HG03097 (cell line): ENCODE data around the gene C1orf94.
"Not testable (repeated sequence)": the region's sequence is repeated elsewhere in the genome, so short reads cannot be mapped to it uniquely, and the experiment has no call there.

Source experiments
- ATAC-seq: cut with Tn5 transposase; IDR thresholded peaks from one replicate; pipeline ENCODE4 v1.9.1; 2021; ENCODE audit not compliant: unreplicated experiment, low FRiP score

C1orf94 gene

GRCh38 chr1:34163792-34164731, 12.6 kb upstream of the C1orf94 start:
- ATAC-seq, result no peak

- no peak for ATAC-seq
Measured at GRCh38 chr1:34164771-34165391, 11.8 kb upstream of the C1orf94 start, which contains the start of gene CSMD2. CSMD2 (minus strand) TSS chr1:34165230; CDS start chr1:34165097, 133 bp downstream.

- no peak for ATAC-seq
Measured at GRCh38 chr1:34165422-34165921, 11.2 kb upstream of the C1orf94 start.

GRCh38 chr1:34166191-34166624, 10.5 kb upstream of the C1orf94 start:
- ATAC-seq, result no peak

GRCh38 chr1:34166625-34167361, 9.9 kb upstream of the C1orf94 start:
- ATAC-seq, result no peak

- ATAC-seq, result no peak
Measured at GRCh38 chr1:34167389-34167788, 9.3 kb upstream of the C1orf94 start.

- ATAC-seq, result no peak
Measured at GRCh38 chr1:34175744-34176143, 963 bp upstream of the C1orf94 start.

GRCh38 chr1:34178072-34178471, 1.4 kb downstream of the C1orf94 start:
- ATAC-seq, result no peak

- ATAC-seq, result not testable (repeated sequence)
Measured at GRCh38 chr1:34183381-34183780, 6.7 kb downstream of the C1orf94 start.

- ATAC-seq, result no peak
Measured at GRCh38 chr1:34186741-34187494, 10.2 kb downstream of the C1orf94 start.

GRCh38 chr1:34188418-34188817, 11.7 kb downstream of the C1orf94 start:
- ATAC-seq, result no peak

- no peak for ATAC-seq
Measured at GRCh38 chr1:34188985-34189384, 12.3 kb downstream of the C1orf94 start.

GRCh38 chr1:34190692-34191091, 14.0 kb downstream of the C1orf94 start:
- no peak for ATAC-seq

- ATAC-seq, result no peak
Measured at GRCh38 chr1:34192621-34193020, 15.9 kb downstream of the C1orf94 start.

- ATAC-seq, result no peak
Measured at GRCh38 chr1:34199927-34200326, 23.2 kb downstream of the C1orf94 start.

- no peak for ATAC-seq
Measured at GRCh38 chr1:34212673-34213072, 36.0 kb downstream of the C1orf94 start.

- ATAC-seq, result no peak
Measured at GRCh38 chr1:34213956-34214355, 37.2 kb downstream of the C1orf94 start.

- ATAC-seq, result no peak
Measured at GRCh38 chr1:34231441-34231840, 54.7 kb downstream of the C1orf94 start.

GRCh38 chr1:34235594-34235993, 58.9 kb downstream of the C1orf94 start:
- no peak for ATAC-seq

- no peak for ATAC-seq
Measured at GRCh38 chr1:34236089-34236488, 59.4 kb downstream of the C1orf94 start.
